MG63 (cell line): ENCODE data around the gene MRAP2. TPM values are rescaled to one million over a fixed set of nuclear protein-coding genes. Genes with fewer than 3 reads are reported as not detected.

Experiments used
- DNase-seq: peaks from one replicate; pipeline ENCODE4 v3.0.0-alpha.2; 2020
- H3K27me3 ChIP-seq: fragments of 250-450 bp; sonication (Bioruptor Pico); 2 replicates; pipeline ENCODE4 v1.5.1; 2020; ENCODE audit warnings: mild to moderate bottlenecking, moderate library complexity
- H3K36me3 ChIP-seq: fragments of 250-450 bp; sonication (Bioruptor Pico); 2 replicates; pipeline ENCODE4 v1.5.1; 2020; ENCODE audit warnings: mild to moderate bottlenecking, moderate library complexity
- H3K4me3 ChIP-seq: fragments of 250-450 bp; sonication (Bioruptor Pico); 2 replicates; pipeline ENCODE4 v1.5.1; 2020; ENCODE audit warnings: mild to moderate bottlenecking, moderate library complexity
- H3K9me3 ChIP-seq: fragments of 250-450 bp; sonication (Bioruptor Pico); 2 replicates; pipeline ENCODE4 v1.5.1; 2020; ENCODE audit warnings: mild to moderate bottlenecking, moderate library complexity
- total RNA-seq: library from RNA; depleted of rRNA; stranded (reverse); fragments of >200 nt; shearing (Covaris generic); gene quantifications from 2 replicates; pipeline ENCODE4 v1.2.3, GENCODE V29; 2014; ENCODE audit warnings: low replicate concordance; rRNA removed

MRAP2 gene
- total RNA-seq, 1 experiment from 2014 or later = 3.5 TPM

DNA sequence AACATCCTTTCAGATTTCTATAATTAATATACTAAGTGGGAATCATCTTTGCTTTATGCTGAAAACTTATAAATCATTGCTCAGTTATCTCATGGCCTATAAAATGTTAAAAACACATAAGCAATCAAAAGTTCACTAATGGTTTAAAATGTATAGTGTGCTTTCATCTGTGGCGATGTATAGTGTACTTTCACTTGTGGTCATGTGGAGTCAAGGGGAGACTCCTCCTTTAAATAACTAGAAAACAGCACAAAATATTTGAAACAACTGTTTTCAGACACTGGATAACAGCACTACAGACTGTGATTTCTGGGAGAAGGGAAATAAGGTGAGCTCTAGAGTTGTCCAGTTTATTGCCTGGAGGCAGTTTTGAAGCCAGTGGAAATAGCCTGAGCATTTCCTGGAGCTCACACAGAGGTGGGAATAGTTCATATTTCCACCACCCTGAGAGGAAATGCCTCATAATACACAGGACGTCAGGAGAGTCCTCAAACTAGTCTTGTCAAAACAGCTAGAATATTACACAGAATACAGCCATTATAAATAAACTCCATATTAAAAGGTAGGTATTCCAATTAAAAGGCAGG, 104.5 kb downstream of the MRAP2 start:
- Histone ChIP-seq H3K27me3 (no peaks in the 10 kb centered on the region), H3K36me3 (no peaks in the 10 kb centered on the region), H3K9me3 (no peaks in the 10 kb centered on the region), H3K4me3 (no peak overlapping the region)
- no peak for DNase-seq

DNA sequence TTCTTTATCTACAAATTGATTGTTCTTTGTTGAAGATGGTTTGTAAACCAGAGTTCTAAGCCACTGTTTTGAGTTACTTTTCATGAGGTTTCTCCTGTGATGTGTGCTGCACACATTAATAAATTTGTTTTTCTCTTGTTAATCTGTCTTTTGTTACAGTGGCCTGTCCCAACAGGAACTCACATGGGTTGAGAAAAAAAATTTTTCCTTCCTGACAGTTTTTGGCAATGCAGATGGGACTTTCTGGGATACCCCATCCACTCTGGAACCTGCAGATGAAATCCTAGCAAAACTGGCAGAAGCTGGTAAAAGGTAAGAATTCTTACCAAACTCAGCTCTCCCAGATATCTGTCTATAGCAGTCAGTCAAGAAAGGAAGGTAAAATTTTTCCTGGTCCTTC, 105.7 kb downstream of the MRAP2 start:
- DNase-seq = no peak
- H3K27me3 ChIP-seq = no peaks in the 10 kb centered on the region
- no peaks in the 10 kb centered on the region for H3K36me3 ChIP-seq
- no peaks in the 10 kb centered on the region for H3K9me3 ChIP-seq
- H3K4me3 ChIP-seq = no peak overlapping the region

Other genes starting within 250 kb of the MRAP2 start
- not detected in 2 replicates for gene RIPPLY2, start 180.4 kb upstream of the MRAP2 start, total RNA-seq
- 24.4 and 28.7 TPM in 2 replicates for gene CYB5R4, start 174.1 kb upstream of the MRAP2 start, total RNA-seq
- 3.9 and 4.2 TPM in 2 replicates for gene CEP162, start 193.9 kb downstream of the MRAP2 start, total RNA-seq